Activated B cell treated with CpG ODN at 0.5 μM for 24 hours (primary cell): ENCODE measurements around the gene WNT3A. TPM values are rescaled to one million over a fixed set of nuclear protein-coding genes. Genes with fewer than 3 reads are reported as not detected.

Experiments used
- ATAC-seq: fragments of 200-7000 bp; cut with Tn5 transposase; one replicate; pipeline ENCODE4 v1.10.0; 2021; ENCODE audit warnings: low read depth, mild to moderate bottlenecking, moderate library complexity
- CTCF ChIA-PET: fragments of 350-600 bp; sonication (Branson Sonifier 250); formaldehyde crosslinking; loops from one replicate; lab custom pipeline; 2021; ENCODE audit warnings: antibody characterized with exemption; lab: Charles Lee
- POLR2A ChIA-PET: fragments of 350-600 bp; sonication (Branson Sonifier 250); formaldehyde crosslinking; loops from one replicate; lab custom pipeline; 2021; ENCODE audit warnings: antibody characterized with exemption; lab: Charles Lee
- DNase-seq: peaks from one replicate; pipeline ENCODE4 v3.0.0; 2022
- H3K27ac Mint-ChIP-seq: one replicate; pipeline ENCODE4 v1.8.0; 2020; ENCODE audit warnings: mixed read lengths
- H3K27me3 Mint-ChIP-seq: one replicate; pipeline ENCODE4 v1.8.0; 2021; ENCODE audit warnings: mixed read lengths
- H3K36me3 Mint-ChIP-seq: one replicate; pipeline ENCODE4 v1.8.0; 2021; ENCODE audit warnings: low read depth, mixed read lengths
- H3K4me1 Mint-ChIP-seq: one replicate; pipeline ENCODE4 v1.8.0; 2021; ENCODE audit warnings: mixed read lengths
- H3K4me3 Mint-ChIP-seq: one replicate; pipeline ENCODE4 v1.8.0; 2020; ENCODE audit warnings: mild to moderate bottlenecking, mixed read lengths
- H3K9me3 Mint-ChIP-seq: one replicate; pipeline ENCODE4 v1.8.0; 2020; ENCODE audit warnings: mixed read lengths
- CTCF ChIP-seq: fragments of 200-600 bp; IDR thresholded peaks from one replicate; pipeline ENCODE4 v1.8.0; 2022; ENCODE audit warnings: antibody characterized with exemption, mild to moderate bottlenecking
- intact Hi-C: fragments of 100-400 bp; cut with micrococcal nuclease; formaldehyde crosslinking; loops from one replicate; pipeline ENCODE4 v1.15.1; 2024
- total RNA-seq: library from RNA; stranded (reverse); gene quantifications from 2 replicates; pipeline ENCODE4 v1.2.3, GENCODE V29; 2022

WNT3A gene
- total RNA-seq, 1 donor from 2014 or later: not detected

- no peak for DNase-seq
- ATAC-seq: no peak
- ChIA-PET POLR2A (no interaction called here), CTCF (no interaction called here)
- no peak overlapping the region for H3K4me3 Mint-ChIP-seq
- no peak overlapping the region for H3K27ac Mint-ChIP-seq
- no peaks in the 10 kb centered on the region for H3K36me3 Mint-ChIP-seq
- TF ChIP-seq CTCF: no peak
- no peaks in the 10 kb centered on the region for H3K9me3 Mint-ChIP-seq
- no peaks in the 10 kb centered on the region for H3K4me1 Mint-ChIP-seq
- intact Hi-C loops: no loop called here
- peaks cover 13% of the 10 kb centered on the region for H3K27me3 Mint-ChIP-seq
These were observed 38.2 kb downstream of the WNT3A start for GRCh38 chr1:228044961-228045360.

GRCh38 chr1:228045405-228045804 is 38.6 kb downstream of the WNT3A start:
- peaks cover 14% of the 10 kb centered on the region for H3K27me3 Mint-ChIP-seq
- H3K27ac Mint-ChIP-seq: no peak overlapping the region
- DNase-seq (no peak), ATAC-seq (no peak)
- CTCF ChIA-PET: no interaction called here
- H3K9me3 Mint-ChIP-seq: no peaks in the 10 kb centered on the region
- no peaks in the 10 kb centered on the region for H3K4me1 Mint-ChIP-seq
- no peak for TF ChIP-seq CTCF
- POLR2A ChIA-PET: no interaction called here
- H3K36me3 Mint-ChIP-seq: no peaks in the 10 kb centered on the region
- intact Hi-C loops: no loop called here
- no peak overlapping the region for H3K4me3 Mint-ChIP-seq

DNA sequence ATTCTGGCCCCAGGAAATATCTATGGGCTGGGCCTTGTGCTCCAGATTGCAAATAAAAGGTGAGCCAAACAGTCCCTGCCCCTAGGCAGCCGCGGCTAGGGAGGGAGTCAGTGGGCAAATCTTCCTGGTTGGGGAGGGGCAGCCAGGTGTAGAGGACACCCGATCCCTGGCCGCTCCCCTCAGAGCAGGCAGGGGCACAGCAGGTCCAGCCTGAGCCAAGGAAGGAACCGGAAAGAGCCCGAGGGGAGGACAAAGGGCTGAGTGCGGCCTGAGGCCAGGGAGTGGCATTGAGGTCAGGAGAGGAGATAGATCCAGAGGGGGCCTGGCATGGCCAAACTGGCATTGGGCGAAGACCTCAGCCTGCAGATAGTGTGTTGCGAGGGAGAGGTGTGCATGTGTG is 39.1 kb downstream of the WNT3A start:
- ChIA-PET POLR2A (no interaction called here), CTCF (no interaction called here)
- H3K36me3 Mint-ChIP-seq: no peaks in the 10 kb centered on the region
- no peak overlapping the region for H3K27ac Mint-ChIP-seq
- intact Hi-C loops: no loop called here
- no peak for ATAC-seq
- H3K4me3 Mint-ChIP-seq: no peak overlapping the region
- H3K9me3 Mint-ChIP-seq: no peaks in the 10 kb centered on the region
- H3K4me1 Mint-ChIP-seq: no peaks in the 10 kb centered on the region
- H3K27me3 Mint-ChIP-seq: peaks cover 15% of the 10 kb centered on the region
- DNase-seq: no peak
- no peak for TF ChIP-seq CTCF

DNA sequence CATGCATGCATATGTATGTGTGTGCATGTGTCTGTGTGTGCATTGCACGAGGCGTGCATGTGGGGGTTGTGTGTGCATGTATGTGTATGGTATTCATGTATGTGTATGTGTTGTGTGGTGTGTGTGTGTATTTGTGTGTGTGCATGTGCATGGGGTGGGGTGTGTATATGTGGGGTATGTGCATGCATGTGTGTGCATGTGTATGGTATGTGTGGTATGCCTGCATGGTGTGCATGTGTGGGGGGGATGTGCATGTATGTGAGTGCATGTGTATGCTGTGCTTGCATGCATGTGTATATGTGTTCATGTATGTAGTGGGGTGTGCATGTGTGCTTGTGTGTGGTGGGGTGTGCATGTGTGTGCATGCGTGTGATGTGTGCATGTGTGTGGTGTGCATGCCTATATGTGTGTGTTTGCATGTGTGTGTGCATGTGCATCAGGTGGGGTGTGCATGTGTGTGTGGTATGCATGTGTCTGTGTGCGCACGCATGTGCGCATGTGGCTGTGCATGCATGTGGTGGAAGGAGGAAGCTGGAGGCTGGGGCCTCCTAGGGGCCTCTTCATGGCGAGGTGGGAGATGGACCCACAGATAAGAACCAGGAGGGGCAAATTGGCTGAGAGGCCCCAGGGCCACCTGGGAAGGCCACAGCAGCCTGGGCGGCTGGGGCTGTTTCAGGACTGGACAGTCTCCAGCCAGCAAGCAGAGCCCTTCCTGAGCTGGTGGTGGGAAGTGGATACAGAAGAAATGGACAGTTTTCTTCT is 39.8 kb downstream of the WNT3A start:
- ATAC-seq (no peak), DNase-seq (no peak)
- ChIA-PET CTCF (no interaction called here), POLR2A (no interaction called here)
- no peak overlapping the region for H3K4me3 Mint-ChIP-seq
- no peak for TF ChIP-seq CTCF
- H3K27ac Mint-ChIP-seq: no peak overlapping the region
- no peaks in the 10 kb centered on the region for H3K9me3 Mint-ChIP-seq
- peaks cover 22% of the 10 kb centered on the region for H3K27me3 Mint-ChIP-seq
- no peaks in the 10 kb centered on the region for H3K36me3 Mint-ChIP-seq
- H3K4me1 Mint-ChIP-seq: no peaks in the 10 kb centered on the region
- intact Hi-C loops: no loop called here

DNA sequence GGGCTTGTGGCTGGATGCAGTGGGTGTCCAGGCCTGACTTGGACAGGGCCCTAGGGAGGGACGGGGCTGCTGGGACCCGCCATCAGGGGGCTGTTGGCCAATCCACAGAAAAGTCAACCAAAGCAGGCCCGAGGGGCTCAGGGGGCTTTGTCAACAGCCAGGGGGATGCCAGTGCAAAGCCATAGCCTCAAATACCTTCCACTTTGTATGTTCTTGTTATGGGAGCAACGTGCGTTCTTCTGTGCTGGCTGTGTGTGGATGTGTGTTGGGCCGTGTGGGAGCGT is 40.3 kb downstream of the WNT3A start:
- ATAC-seq (no peak), DNase-seq (no peak)
- H3K27me3 Mint-ChIP-seq: peaks cover 24% of the 10 kb centered on the region
- no peaks in the 10 kb centered on the region for H3K4me1 Mint-ChIP-seq
- no peaks in the 10 kb centered on the region for H3K9me3 Mint-ChIP-seq
- intact Hi-C loops: no loop called here
- H3K27ac Mint-ChIP-seq: no peak overlapping the region
- H3K4me3 Mint-ChIP-seq: no peak overlapping the region
- no peaks in the 10 kb centered on the region for H3K36me3 Mint-ChIP-seq
- ChIA-PET POLR2A (no interaction called here), CTCF (no interaction called here)
- no peak for TF ChIP-seq CTCF
